Measurements from ENCODE around the gene MEF2A. TPM values are rescaled to one million over a fixed set of nuclear protein-coding genes. Genes with fewer than 3 reads are reported as not detected.

The MEF2A gene
- total RNA-seq, 1 experiment from 2014 or later, result 29.6 TPM

GRCh38 chr15:99545605-99546004 is 20.2 kb upstream of the MEF2A start:
- ChIA-PET CTCF (interaction anchor here (1.0 kb wide), 1 partner anchor 159 kb away, joined by 4 read pairs; no protein-coding TSS in a partner anchor), RAD21 (ENCODE audit: low non-redundant PET in 1 of 2, low total read pairs in 2 of 2, uncharacterized antibody in 2 of 2, unreplicated experiment in 2 of 2) (no interaction called here), POLR2A (no interaction called here)
- H3K4me1 ChIP-seq (ENCODE audit: control insufficient read depth in 1 of 2, insufficient read depth in 2 of 2, low read length in 2 of 2), result no peaks in the 10 kb centered on the region
- intact Hi-C loops (cut with micrococcal nuclease), result no loop called here
- H3K27me3 ChIP-seq (ENCODE audit: insufficient read depth, low read length), result no peaks in the 10 kb centered on the region
- BruUV-seq (replicated peaks), result no TSS peak
- TF ChIP-seq SIN3A (IDR thresholded peaks at IDR 0.05; ENCODE audit: low read depth), result no peak
- no peak for TF ChIP-seq EZH2 (IDR thresholded peaks at IDR 0.05)
- no peak for TF ChIP-seq RAD21 (IDR thresholded peaks at IDR 0.05; ENCODE audit: low read depth)
- no peak for TF ChIP-seq CEBPB (IDR thresholded peaks at IDR 0.05; ENCODE audit: low read depth)
- no peak for TF ChIP-seq SRF (IDR thresholded peaks at IDR 0.05; ENCODE audit: low read depth)
- no peak for TF ChIP-seq EGR1 (IDR thresholded peaks at IDR 0.05; ENCODE audit: low read depth)
- TF ChIP-seq POLR2A (IDR thresholded peaks at IDR 0.05; ENCODE audit: borderline replicate concordance, extremely low read depth, insufficient read depth, insufficient read length), result no peak
- no peak for TF ChIP-seq ELF1 (IDR thresholded peaks at IDR 0.05; ENCODE audit: borderline replicate concordance, low read depth)
- no peak for TF ChIP-seq TCF7L2 (IDR thresholded peaks at IDR 0.05; ENCODE audit: borderline replicate concordance, extremely low read depth, insufficient read depth, insufficient read length)
- TF ChIP-seq ZBTB33 (IDR thresholded peaks at IDR 0.05; ENCODE audit: extremely low read depth, insufficient replicate concordance, low read length), result no peak
- TF ChIP-seq MAX (IDR thresholded peaks at IDR 0.05), result no peak
- no peak for TF ChIP-seq CBX3 (IDR thresholded peaks at IDR 0.05; ENCODE audit: low read depth)
- TF ChIP-seq JUND (IDR thresholded peaks at IDR 0.05), result no peak
- no peak for TF ChIP-seq CTCF (IDR thresholded peaks at IDR 0.05 in 2 of 3, conservative IDR thresholded peaks at IDR 0.05 in 1 of 3; ENCODE audit: borderline replicate concordance in 1 of 3, insufficient read depth in 1 of 3, low read depth in 2 of 3, low read length in 2 of 3)
- no peak for TF ChIP-seq YY1 (IDR thresholded peaks at IDR 0.05; ENCODE audit: extremely low read depth, insufficient replicate concordance, low read depth, low read length)
- no peak for TF ChIP-seq ZNF274 (IDR thresholded peaks at IDR 0.05; ENCODE audit: low read depth, low read length)
- H4K20me1 ChIP-seq (ENCODE audit: insufficient read depth), result no peaks in the 10 kb centered on the region
- no peak overlapping the region for H3K4me3 ChIP-seq (replicated peaks in 1 of 2; ENCODE audit: low read depth in 1 of 2, low read length in 2 of 2)
- H3K36me3 ChIP-seq (ENCODE audit: control insufficient read depth in 1 of 2, insufficient read depth in 2 of 2, low read length in 2 of 2), result no peaks in the 10 kb centered on the region
- no peaks in the 10 kb centered on the region for H3K9me2 ChIP-seq (ENCODE audit: insufficient read depth)
- no peak overlapping the region for H3K4me2 ChIP-seq (ENCODE audit: low read length)
- DNase-seq (ENCODE audit: low read depth, low spot score), result no peak
- no peak overlapping the region for H2AFZ ChIP-seq (ENCODE audit: low read depth, low read length, poor library complexity, severe bottlenecking)
- no peak overlapping the region for H3K27ac ChIP-seq (ENCODE audit: low read depth, low read length)
- ATAC-seq, result no peak
- no peaks in the 10 kb centered on the region for H3K9me3 ChIP-seq (ENCODE audit: control insufficient read depth in 1 of 2, insufficient read depth in 1 of 2, low read depth in 1 of 2, low read length in 2 of 2)
- H3K79me2 ChIP-seq (ENCODE audit: insufficient read depth, low read length), result no peaks in the 10 kb centered on the region
- H3K9ac ChIP-seq (ENCODE audit: low read length), result no peak overlapping the region
